A549 (cell line): Measurements from ENCODE around the gene PCNT. TPM values are rescaled to one million over a fixed set of nuclear protein-coding genes. Genes with fewer than 3 reads are reported as not detected.
A peak's percentile ranks its signal among the peaks of the same experiment; 100 is the strongest.

ENCODE experiments used
- ATAC-seq, 2 experiments: fragments of 200-7000 bp in 1 of 2; fragments of >200 bp in 1 of 2; cut with Nextera tagmentation in 1 of 2; cut with Tn5 transposase in 1 of 2; 3 replicates each; pipeline versions ENCODE4 v1.8.0 to v1.9.1; 2018 to 2020; ENCODE audit warnings: mild to moderate bottlenecking in 1 of 2, moderate library complexity in 1 of 2
- CTCF ChIA-PET: fragments of 300-600 bp; sonication (Branson Sonifier 250); formaldehyde crosslinking; extraction: SDS; loops from one replicate; lab custom pipeline; 2021; ENCODE audit warnings: antibody characterized with exemption, inconsistent platforms; lab: Yijun Ruan, JAX
- POLR2A ChIA-PET: fragments of 350-600 bp; formaldehyde crosslinking; extraction: SDS; loops from one replicate; lab custom pipeline; 2021; ENCODE audit warnings: antibody characterized with exemption, inconsistent platforms; lab: Yijun Ruan, JAX
- DNase-seq, 2 experiments: peaks; one replicate each; pipeline versions ENCODE4 v3.0.0 to v3.0.0-alpha.2; 2011 to 2016; ENCODE audit warnings: low read depth in 1 of 2, low spot score in 1 of 2
- FAIRE-seq: peaks from 2 replicates; lab custom pipeline; 2011; peaks lifted over from hg19 to GRCh38; lab: Jason Lieb, UNC
- H3K27ac ChIP-seq, 2 experiments: fragments of >200 bp; sonication (Bioruptor Twin); formaldehyde crosslinking; 3 replicates each; pipeline ENCODE4 v1.5.1; 2016 to 2017
- H3K4me1 ChIP-seq: fragments of >200 bp; sonication (Bioruptor Twin); formaldehyde crosslinking; 3 replicates; pipeline ENCODE4 v1.6.1; 2016
- H3K4me2 ChIP-seq: fragments of >200 bp; sonication (Bioruptor Twin); formaldehyde crosslinking; 3 replicates; pipeline ENCODE4 v1.6.1; 2016
- H3K4me3 ChIP-seq: fragments of >200 bp; sonication (Bioruptor Twin); formaldehyde crosslinking; 3 replicates; pipeline ENCODE4 v1.5.1; 2016
- H3K9me3 ChIP-seq: fragments of >200 bp; sonication (Bioruptor Twin); formaldehyde crosslinking; 3 replicates; pipeline ENCODE4 v1.6.1; 2016
- BCL3 ChIP-seq: fragments of >200 bp; sonication (Bioruptor Twin); formaldehyde crosslinking; IDR thresholded peaks from 3 replicates; pipeline ENCODE4 v1.6.1; 2016
- CBX2 ChIP-seq: fragments of 200-600 bp; sonication (generic); IDR thresholded peaks from 2 replicates; pipeline ENCODE4 v1.6.1; 2016; ENCODE audit warnings: low read depth, mild to moderate bottlenecking, borderline replicate concordance
- CBX8 ChIP-seq: fragments of 200-600 bp; sonication (generic); IDR thresholded peaks from 2 replicates; pipeline ENCODE4 v1.6.1; 2016
- CTCF ChIP-seq: fragments of >200 bp; sonication (Bioruptor Twin); formaldehyde crosslinking; IDR thresholded peaks from 3 replicates; pipeline ENCODE4 v1.5.1; 2016
- E2F6 ChIP-seq: IDR thresholded peaks from 2 replicates; pipeline ENCODE4 v1.6.1; 2012; ENCODE audit warnings: low read depth, borderline replicate concordance
- FOSB ChIP-seq: fragments of 250-450 bp; sonication (Bioruptor Pico); IDR thresholded peaks from 2 replicates; pipeline ENCODE4 v1.5.0; 2020; ENCODE audit warnings: mild to moderate bottlenecking, moderate library complexity
- HDAC2 ChIP-seq: fragments of 200-600 bp; sonication (generic); IDR thresholded peaks from 2 replicates; pipeline ENCODE4 v1.6.1; 2016
- JUN ChIP-seq, 2 experiments: fragments of >200 bp; sonication (Bioruptor Twin); formaldehyde crosslinking; IDR thresholded peaks; 2 replicates in 1 of 2; 3 replicates in 1 of 2; pipeline ENCODE4 v1.6.1; 2016 to 2017
- MAFK ChIP-seq: fragments of 450-650 bp; IDR thresholded peaks from 2 replicates; pipeline ENCODE4 v1.6.1; 2014; ENCODE audit not compliant: partially characterized antibody
- MYC ChIP-seq: IDR thresholded peaks from 2 replicates; pipeline ENCODE4 v1.6.1; 2012; ENCODE audit warnings: mild to moderate bottlenecking, inconsistent platforms, low read length, improper control_type of control experiment, borderline replicate concordance
- NPAS2 ChIP-seq: fragments of 250-450 bp; sonication (Bioruptor Pico); IDR thresholded peaks from 2 replicates; pipeline ENCODE4 v1.8.0; 2022; ENCODE audit warnings: mild to moderate bottlenecking, moderate library complexity, borderline replicate concordance
- REST ChIP-seq: fragments of 200-600 bp; sonication (generic); IDR thresholded peaks from 2 replicates; pipeline ENCODE4 v1.6.1; 2016; ENCODE audit warnings: antibody characterized with exemption, mild to moderate bottlenecking, moderate library complexity
- RFX5 ChIP-seq: fragments of 450-650 bp; IDR thresholded peaks from 2 replicates; pipeline ENCODE4 v1.7.1; 2014; ENCODE audit warnings: antibody characterized with exemption, mild to moderate bottlenecking, moderate library complexity
- RNF2 ChIP-seq: fragments of 200-600 bp; sonication (generic); IDR thresholded peaks from 2 replicates; pipeline ENCODE4 v1.6.1; 2016; ENCODE audit warnings: low read depth, mild to moderate bottlenecking, antibody characterized with exemption, moderate library complexity, borderline replicate concordance
- TFCP2L1 ChIP-seq: fragments of 250-450 bp; sonication (Bioruptor Pico); IDR thresholded peaks from 2 replicates; pipeline ENCODE4 v1.5.0; 2021; ENCODE audit warnings: mild to moderate bottlenecking
- TP53 ChIP-seq: fragments of 250-450 bp; sonication (Bioruptor Pico); IDR thresholded peaks from 2 replicates; pipeline ENCODE4 v1.5.0; 2021; ENCODE audit warnings: mild to moderate bottlenecking, moderate library complexity
- ZC3H11A ChIP-seq: fragments of 450-650 bp; IDR thresholded peaks from 2 replicates; pipeline ENCODE4 v1.6.1; 2014; ENCODE audit warnings: antibody characterized with exemption, mild to moderate bottlenecking
- ZNF302 ChIP-seq: fragments of 250-450 bp; sonication (Bioruptor Pico); IDR thresholded peaks from 2 replicates; pipeline ENCODE4 v1.9.0; 2021; ENCODE audit warnings: inconsistent platforms, mild to moderate bottlenecking, moderate library complexity
- WGBS: methylation state at CpG from one replicate; pipeline ENCODE4 v1.1.6; 2017; ENCODE audit errors: missing lambda C conversion rate; 5-methylcytosine and 5-hydroxymethylcytosine counted together
- polyA plus RNA-seq, 4 experiments: library from polyadenylated mRNA; depleted of rRNA in 3 of 4; stranded (reverse); fragments of >200 nt; fragmentation: RNase III in 1 of 4; extraction: RNeasy Plus Mini Kit Qiagen cat#74134 plus additional on column Dnase treatment in 1 of 4; gene quantifications; 2 replicates in 3 of 4; 3 replicates in 1 of 4; pipeline ENCODE4 v1.2.3, GENCODE V29; 2011 to 2017

PCNT gene
- polyA plus RNA-seq, 2 of the 4 experiments (the other 2 are of a cell fraction) = 11.1 to 14.6 TPM

GRCh38 chr21:46289655-46290179 is 34.2 kb upstream of the PCNT start (continued):
- TF ChIP-seq CTCF (no peak), JUN (IDR thresholded peaks at IDR 0.05) (no peak), ZNF302 (CRISPR knock-in tag) (no peak), RNF2 (no peak)

GRCh38 chr21:46291561-46291960 is 32.4 kb upstream of the PCNT start:
- Histone ChIP-seq H3K4me2 (no peak overlapping the region), H3K4me1 (no peaks in the 10 kb centered on the region), H3K27ac (no peak overlapping the region), H3K9me3 (no peaks in the 10 kb centered on the region), H3K4me3 (no peak overlapping the region)
- TF ChIP-seq BCL3 (no peak), MAFK (peak; percentile 74)
- ChIA-PET CTCF (no interaction called here), POLR2A (no interaction called here)
- ATAC-seq = no peak
- no peak for FAIRE-seq
- WGBS = 97% methylated on average over 2 of the region's 2 CpGs
- no peak for DNase-seq

- no peak overlapping the region; a peak in 1 of 6 replicates for H3K27ac ChIP-seq
- H3K4me3 ChIP-seq = no peak overlapping the region
- no peaks in the 10 kb centered on the region for H3K4me1 ChIP-seq
- ATAC-seq = peak; percentile 39 to 44; a peak in 3 of 6 replicates
- no peak for FAIRE-seq
- TF ChIP-seq HDAC2 (no peak), JUN (IDR thresholded peaks at IDR 0.05) (no peak), ZNF302 (CRISPR knock-in tag) (no peak), MYC (no peak), ZC3H11A (no peak), TP53 (CRISPR knock-in tag) (no peak), CBX2 (no peak), TFCP2L1 (CRISPR knock-in tag) (no peak), E2F6 (no peak), NPAS2 (CRISPR knock-in tag) (no peak), REST (no peak), BCL3 (no peak), FOSB (no peak), RFX5 (no peak), CBX8 (no peak)
- TF ChIP-seq, all 56 proteins: peak for 0
- ChIA-PET CTCF (no interaction called here), POLR2A (no interaction called here)
- no peak for DNase-seq
- 76% methylated on average over 8 of the region's 10 CpGs for WGBS
- no peaks in the 10 kb centered on the region for H3K9me3 ChIP-seq
- H3K4me2 ChIP-seq = no peak overlapping the region
Measured at GRCh38 chr21:46294647-46295176, 29.2 kb upstream of the PCNT start.
